H1 (cell line): ENCODE measurements around the gene LPCAT3. TPM values are rescaled to one million over a fixed set of nuclear protein-coding genes. Genes with fewer than 3 reads are reported as not detected.

Experiments used
- RNF2 ChIP-seq: fragments of 200-900, 300-1000 bp; sonication (generic); IDR thresholded peaks from 2 replicates; pipeline ENCODE4 v1.7.1; 2016; ENCODE audit warnings: borderline replicate concordance, low read depth, mild to moderate bottlenecking, antibody characterized with exemption, low read length; ENCODE audit not compliant: poor library complexity, severe bottlenecking; ENCODE audit errors: missing control alignments
- polyA plus RNA-seq, 7 experiments: library from polyadenylated mRNA; depleted of rRNA in 3 of 7; stranded (reverse) in 5 of 7; unstranded in 2 of 7; fragments of >200 nt in 5 of 7; fragments of 200-250 nt in 2 of 7; gene quantifications; 1 replicate in 5 of 7; 2 replicates in 1 of 7; 4 replicates in 1 of 7; pipeline versions ENCODE4 v1.2.1 to v1.2.3, GENCODE V29; 2011 to 2013; ENCODE audit warnings: missing spikeins in 2 of 7, mixed read lengths in 2 of 7
- total RNA-seq: library from RNA; stranded (reverse); fragmentation: NEBNext Ultra II Directional; extraction: Animal tissue kit (Norgen Biotek cat#: 25700); gene quantifications from 2 replicates; pipeline ENCODE4 v1.2.1, GENCODE V29; 2021

Gene LPCAT3
- total and polyA plus RNA-seq, 2 of the 8 experiments (the other 6 are each of a cell fraction or from before 2014, with no cell fraction given): 55.8 to 70.4 TPM

- TF ChIP-seq RNF2: no peak
These were observed 53.1 kb downstream of the LPCAT3 start (continued) for GRCh38 chr12:6965026-6965661.
